Measurements from ENCODE around the gene APOL6.

- TF ChIP-seq SP1 (IDR thresholded peaks at IDR 0.05) (no peak), TARDBP (IDR thresholded peaks at IDR 0.05) (no peak), BHLHE40 (IDR thresholded peaks at IDR 0.05; ENCODE audit: borderline replicate concordance) (no peak), ARNT (IDR thresholded peaks at IDR 0.05) (no peak), HDGF (IDR thresholded peaks at IDR 0.05; ENCODE audit: borderline replicate concordance) (no peak), FOXM1 (IDR thresholded peaks at IDR 0.05; ENCODE audit: borderline replicate concordance) (no peak), NFRKB (IDR thresholded peaks at IDR 0.05) (no peak), FOXA1 (IDR thresholded peaks at IDR 0.05) (no peak), CTBP1 (IDR thresholded peaks at IDR 0.05; ENCODE audit: borderline replicate concordance) (no peak)
- TF ChIP-seq, protein P1, sequence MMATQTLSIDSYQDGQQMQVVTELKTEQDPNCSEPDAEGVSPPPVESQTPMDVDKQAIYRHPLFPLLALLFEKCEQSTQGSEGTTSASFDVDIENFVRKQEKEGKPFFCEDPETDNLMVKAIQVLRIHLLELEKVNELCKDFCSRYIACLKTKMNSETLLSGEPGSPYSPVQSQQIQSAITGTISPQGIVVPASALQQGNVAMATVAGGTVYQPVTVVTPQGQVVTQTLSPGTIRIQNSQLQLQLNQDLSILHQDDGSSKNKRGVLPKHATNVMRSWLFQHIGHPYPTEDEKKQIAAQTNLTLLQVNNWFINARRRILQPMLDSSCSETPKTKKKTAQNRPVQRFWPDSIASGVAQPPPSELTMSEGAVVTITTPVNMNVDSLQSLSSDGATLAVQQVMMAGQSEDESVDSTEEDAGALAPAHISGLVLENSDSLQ (IDR thresholded peaks at IDR 0.05): no peak
Measured at GRCh38 chr22:35632935-35633334, 15.3 kb upstream of the APOL6 start.
